PC-9 (cell line): ENCODE results near the gene OTOP2. TPM values are rescaled to one million over a fixed set of nuclear protein-coding genes. Genes with fewer than 3 reads are reported as not detected.
A peak's percentile ranks its signal among the peaks of the same experiment; 100 is the strongest.

Experiments
- BruUV-seq: library from RNA; stranded (reverse); fragments of 400-500 nt; replicated peaks from 2 replicates; lab custom pipeline; 2021; lab: Mats Ljungman, UMichigan
- CTCF ChIA-PET: fragments of 300-600 bp; sonication (Branson Sonifier 250); formaldehyde crosslinking; loops from one replicate; lab custom pipeline; 2022; ENCODE audit warnings: antibody characterized with exemption; lab: Charles Lee
- POLR2A ChIA-PET: fragments of 300-600 bp; sonication (Branson Sonifier 250); formaldehyde crosslinking; loops from one replicate; lab custom pipeline; 2022; ENCODE audit warnings: antibody characterized with exemption; ENCODE audit not compliant: unreplicated experiment; lab: Charles Lee
- DNase-seq, 2 experiments: peaks; one replicate each; pipeline versions ENCODE4 v3.0.0 to v3.0.0-alpha.2; 2015 to 2022; ENCODE audit warnings: mixed read lengths in 1 of 2
- H2AFZ ChIP-seq: fragments of 200-600 bp; sonication (generic); 2 replicates; pipeline ENCODE4 v1.8.1; 2017; ENCODE audit warnings: antibody characterized with exemption
- H3F3A ChIP-seq: fragments of 200-600 bp; sonication (generic); 2 replicates; pipeline ENCODE4 v1.8.1; 2017; ENCODE audit warnings: antibody characterized with exemption, mild to moderate bottlenecking, low read depth; ENCODE audit not compliant: insufficient read depth
- H3K27ac ChIP-seq: fragments of 200-600 bp; sonication (generic); 2 replicates; pipeline ENCODE4 v1.6.1; 2016; ENCODE audit warnings: mixed run types
- H3K27me3 ChIP-seq: fragments of 200-600 bp; sonication (generic); 2 replicates; pipeline ENCODE4 v1.6.1; 2016; ENCODE audit warnings: low read depth, mixed run types; ENCODE audit not compliant: insufficient read depth
- H3K36me3 ChIP-seq: fragments of 200-600 bp; sonication (generic); 2 replicates; pipeline ENCODE4 v1.6.1; 2016; ENCODE audit warnings: low read depth, mixed run types
- H3K4me1 ChIP-seq: fragments of 200-600 bp; sonication (generic); replicated peaks from 2 replicates; pipeline ENCODE4 v1.6.1; 2016; ENCODE audit warnings: mixed run types; ENCODE audit not compliant: insufficient read depth
- H3K4me2 ChIP-seq: fragments of 200-600 bp; sonication (generic); 2 replicates; pipeline ENCODE4 v1.6.1; 2017; ENCODE audit warnings: mixed run types
- H3K4me3 ChIP-seq: fragments of 200-600 bp; sonication (generic); 2 replicates; pipeline ENCODE4 v1.6.1; 2016; ENCODE audit warnings: mixed run types
- H3K79me2 ChIP-seq: fragments of 200-600 bp; sonication (generic); 2 replicates; pipeline ENCODE4 v1.6.1; 2017; ENCODE audit warnings: low read depth, mixed run types
- H3K9me2 ChIP-seq: fragments of 200-600 bp; sonication (generic); 2 replicates; pipeline ENCODE4 v1.8.1; 2017; ENCODE audit warnings: mild to moderate bottlenecking; ENCODE audit not compliant: insufficient read depth
- H3K9me3 ChIP-seq: fragments of 200-600 bp; sonication (generic); 2 replicates; pipeline ENCODE4 v1.8.1; 2016; ENCODE audit warnings: low read depth; ENCODE audit not compliant: insufficient read depth
- H4K20me1 ChIP-seq: fragments of 200-600 bp; sonication (generic); 2 replicates; pipeline ENCODE4 v1.8.1; 2017; ENCODE audit not compliant: insufficient read depth
- CTCF ChIP-seq: fragments of 200-600 bp; sonication (generic); conservative IDR thresholded peaks from 2 replicates; pipeline ENCODE4 v1.6.1; 2017; ENCODE audit warnings: mixed run types, antibody characterized with exemption, mild to moderate bottlenecking, moderate library complexity
- EZH2 ChIP-seq: fragments of 200-600 bp; sonication (generic); IDR thresholded peaks from 2 replicates; pipeline ENCODE4 v1.8.0; 2017; ENCODE audit warnings: antibody characterized with exemption, low read depth
- intact Hi-C: fragments of 100-400 bp; cut with micrococcal nuclease; formaldehyde crosslinking; loops from one replicate; pipeline ENCODE4 v1.10.0; 2022; ENCODE audit not compliant: unreplicated experiment
- total RNA-seq: library from RNA; stranded (reverse); gene quantifications from 2 replicates; pipeline ENCODE4 v1.2.3, GENCODE V29; 2021

The OTOP2 gene
- total RNA-seq, 1 experiment from 2014 or later = not detected

- ChIA-PET POLR2A (no interaction called here), CTCF (no interaction called here)
- Histone ChIP-seq H3K9me2 (no peaks in the 10 kb centered on the region), H3K27me3 (peaks cover 29% of the 10 kb centered on the region), H2AFZ (no peak overlapping the region), H3K4me1 (no peaks in the 10 kb centered on the region), H3K4me2 (no peak overlapping the region), H3K27ac (no peak overlapping the region), H4K20me1 (no peaks in the 10 kb centered on the region), H3K4me3 (no peak overlapping the region), H3K9me3 (no peaks in the 10 kb centered on the region), H3F3A (no peaks in the 10 kb centered on the region), H3K36me3 (no peaks in the 10 kb centered on the region), H3K79me2 (no peaks in the 10 kb centered on the region)
- intact Hi-C loops = no loop called here
- TF ChIP-seq CTCF = no peak
- no TSS peak for BruUV-seq
- DNase-seq = peak in 1 of 2 experiments; percentile 25
Measured at GRCh38 chr17:74920642-74921025, 3.4 kb upstream of the OTOP2 start.

GRCh38 chr17:74921026-74921681 is 2.9 kb upstream of the OTOP2 start:
- no peaks in the 10 kb centered on the region for H3K36me3 ChIP-seq
- CTCF ChIA-PET = no interaction called here
- no peak overlapping the region for H3K27ac ChIP-seq
- no peak overlapping the region for H2AFZ ChIP-seq
- TF ChIP-seq EZH2 (no peak), CTCF (no peak)
- H3K79me2 ChIP-seq = no peaks in the 10 kb centered on the region
- no peak overlapping the region for H3K4me3 ChIP-seq
- no peak for DNase-seq
- no TSS peak for BruUV-seq
- POLR2A ChIA-PET = no interaction called here
- H3F3A ChIP-seq = no peaks in the 10 kb centered on the region
- H4K20me1 ChIP-seq = no peaks in the 10 kb centered on the region
- no peak overlapping the region for H3K4me2 ChIP-seq
- no peaks in the 10 kb centered on the region for H3K9me2 ChIP-seq
- H3K4me1 ChIP-seq = no peaks in the 10 kb centered on the region
- no peaks in the 10 kb centered on the region for H3K9me3 ChIP-seq
- H3K27me3 ChIP-seq = peaks cover 34% of the 10 kb centered on the region
- intact Hi-C loops = no loop called here

- H2AFZ ChIP-seq = no peak overlapping the region
- no peak overlapping the region for H3K4me3 ChIP-seq
- no peaks in the 10 kb centered on the region for H3F3A ChIP-seq
- BruUV-seq = no TSS peak
- ChIA-PET CTCF (no interaction called here), POLR2A (no interaction called here)
- no peaks in the 10 kb centered on the region for H4K20me1 ChIP-seq
- intact Hi-C loops = no loop called here
- no peaks in the 10 kb centered on the region for H3K36me3 ChIP-seq
- no peak for DNase-seq
- H3K27me3 ChIP-seq = peaks cover 34% of the 10 kb centered on the region
- no peak overlapping the region for H3K27ac ChIP-seq
- H3K4me1 ChIP-seq = no peaks in the 10 kb centered on the region
- H3K79me2 ChIP-seq = no peaks in the 10 kb centered on the region
- TF ChIP-seq EZH2 (no peak), CTCF (no peak)
- no peaks in the 10 kb centered on the region for H3K9me2 ChIP-seq
- no peak overlapping the region for H3K4me2 ChIP-seq
- no peaks in the 10 kb centered on the region for H3K9me3 ChIP-seq
Measured at GRCh38 chr17:74921769-74922168, 2.3 kb upstream of the OTOP2 start.
